OCI-LY7 (cell line): ENCODE data around the gene CAPZB. TPM values are rescaled to one million over a fixed set of nuclear protein-coding genes. Genes with fewer than 3 reads are reported as not detected.

Experiments used
- BruUV-seq: library from RNA; stranded (reverse); fragments of 400-500 nt; replicated peaks from 2 replicates; lab custom pipeline; 2021; lab: Mats Ljungman, UMichigan
- CTCF ChIA-PET: fragments of 300-600 bp; sonication (Branson Sonifier 250); formaldehyde crosslinking; loops from one replicate; lab custom pipeline; 2022; ENCODE audit warnings: antibody characterized with exemption; ENCODE audit not compliant: unreplicated experiment; lab: Charles Lee
- POLR2A ChIA-PET: fragments of 300-600 bp; sonication (Branson Sonifier 250); formaldehyde crosslinking; loops from one replicate; lab custom pipeline; 2022; ENCODE audit warnings: antibody characterized with exemption; lab: Charles Lee
- DNase-seq: peaks from one replicate; pipeline ENCODE4 v3.0.0-alpha.2; 2015; ENCODE audit warnings: low spot score
- H2AFZ ChIP-seq: fragments of 200-600 bp; sonication (generic), shearing (Covaris generic); 2 replicates; pipeline ENCODE4 v1.6.1; 2014; ENCODE audit warnings: mild to moderate bottlenecking, antibody characterized with exemption, low read length, moderate library complexity
- H3K27ac ChIP-seq: fragments of 200-600 bp; sonication (generic); 2 replicates; pipeline ENCODE4 v1.5.1; 2014; ENCODE audit warnings: mixed run types, low read depth, mild to moderate bottlenecking, moderate library complexity, low read length, inconsistent platforms; ENCODE audit not compliant: poor library complexity, severe bottlenecking
- H3K36me3 ChIP-seq: fragments of 200-600 bp; sonication (generic); 2 replicates; pipeline ENCODE4 v1.6.1; 2014; ENCODE audit warnings: mild to moderate bottlenecking, antibody characterized with exemption, low read length, moderate library complexity, mixed read lengths; ENCODE audit not compliant: insufficient read depth
- H3K4me1 ChIP-seq: fragments of 200-600 bp; sonication (generic); 2 replicates; pipeline ENCODE4 v1.5.1; 2014; ENCODE audit warnings: mild to moderate bottlenecking, low read length; ENCODE audit not compliant: insufficient read depth, poor library complexity, severe bottlenecking
- H3K4me2 ChIP-seq: fragments of 200-600 bp; sonication (generic); 2 replicates; pipeline ENCODE4 v1.6.1; 2014; ENCODE audit warnings: mild to moderate bottlenecking, low read length
- H3K4me3 ChIP-seq: fragments of 200-600 bp; sonication (generic); 2 replicates; pipeline ENCODE4 v1.5.1; 2014; ENCODE audit warnings: mild to moderate bottlenecking, low read depth, low read length; ENCODE audit not compliant: poor library complexity, severe bottlenecking
- H3K79me2 ChIP-seq: fragments of 200-600 bp; sonication (generic); 2 replicates; pipeline ENCODE4 v1.6.1; 2016; ENCODE audit warnings: low read depth, mild to moderate bottlenecking, low read length, moderate library complexity, mixed read lengths; ENCODE audit not compliant: insufficient read depth
- H3K9me2 ChIP-seq: fragments of 200-600 bp; sonication (generic); 2 replicates; pipeline ENCODE4 v1.6.1; 2016; ENCODE audit warnings: mild to moderate bottlenecking, low read length, mixed read lengths; ENCODE audit not compliant: insufficient read depth
- H3K9me3 ChIP-seq: fragments of 200-600 bp; sonication (generic); 2 replicates; pipeline ENCODE4 v1.6.1; 2014; ENCODE audit warnings: mild to moderate bottlenecking, mixed run types, low read length, mixed read lengths
- H4K20me1 ChIP-seq: fragments of 200-600 bp; sonication (generic); 2 replicates; pipeline ENCODE4 v1.6.1; 2014; ENCODE audit warnings: mild to moderate bottlenecking, antibody characterized with exemption, low read length, moderate library complexity, mixed read lengths; ENCODE audit not compliant: insufficient read depth
- EZH2phosphoT487 ChIP-seq: fragments of 200-600 bp; sonication (generic); IDR thresholded peaks from 2 replicates; pipeline ENCODE4 v1.6.1; 2018; ENCODE audit warnings: low read depth, borderline replicate concordance, mild to moderate bottlenecking, mixed run types, antibody characterized with exemption, low read length, moderate library complexity, mixed read lengths
- intact Hi-C: fragments of 100-400 bp; cut with micrococcal nuclease; formaldehyde crosslinking; loops from one replicate; pipeline ENCODE4 v1.10.0; 2022; ENCODE audit not compliant: unreplicated experiment
- total RNA-seq, 2 experiments: library from RNA; depleted of rRNA in 1 of 2; stranded (reverse); fragments of >200 nt in 1 of 2; shearing (Covaris generic) in 1 of 2; gene quantifications; 2 replicates each; pipeline ENCODE4 v1.2.3, GENCODE V29; 2014 to 2022
- TF ChIP-seq, protein P1 (sequence below): fragments of 200-600 bp; sonication (generic); conservative IDR thresholded peaks from 2 replicates; pipeline ENCODE4 v1.5.1; 2014; ENCODE audit warnings: mild to moderate bottlenecking, antibody characterized with exemption, low read length, moderate library complexity, mixed read lengths

The CAPZB gene
- total RNA-seq, 2 experiments from 2014 or later: 61.3 to 187 TPM

DNA sequence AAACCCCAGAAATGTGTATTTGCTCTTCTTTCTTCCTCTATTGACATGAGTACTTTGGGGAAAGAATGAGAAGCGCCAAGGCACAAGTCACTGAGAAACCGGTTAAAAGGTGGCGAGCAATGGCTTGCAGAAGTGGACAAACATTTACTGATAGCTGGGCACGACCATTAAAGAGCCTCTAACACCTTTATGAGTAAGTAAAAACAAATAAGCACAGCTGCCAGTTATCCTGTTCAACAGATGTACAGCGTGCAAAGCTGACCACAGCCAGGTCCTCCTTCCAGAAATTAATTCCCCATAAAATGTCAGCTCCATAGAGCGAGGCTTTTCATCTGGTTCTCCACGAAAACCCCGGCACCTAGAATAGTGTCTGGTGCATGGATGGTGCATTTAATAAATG lies 72.7 kb downstream of the CAPZB start:
- H3K9me2 ChIP-seq: no peaks in the 10 kb centered on the region
- intact Hi-C loops: no loop called here
- ChIA-PET POLR2A (interaction anchor here (1.0 kb wide), 1 partner anchor 70 kb away, joined by 3 read pairs; no protein-coding TSS in a partner anchor), CTCF (no interaction called here)
- H3K4me2 ChIP-seq: no peak overlapping the region
- no peak for DNase-seq
- no peak overlapping the region for H3K4me3 ChIP-seq
- no peaks in the 10 kb centered on the region for H3K79me2 ChIP-seq
- no peaks in the 10 kb centered on the region for H3K9me3 ChIP-seq
- H3K36me3 ChIP-seq: peaks cover 12% of the 10 kb centered on the region; the same call in 1 of the 2 replicates
- TF ChIP-seq EZH2phosphoT487: no peak
- TF ChIP-seq, protein P1, sequence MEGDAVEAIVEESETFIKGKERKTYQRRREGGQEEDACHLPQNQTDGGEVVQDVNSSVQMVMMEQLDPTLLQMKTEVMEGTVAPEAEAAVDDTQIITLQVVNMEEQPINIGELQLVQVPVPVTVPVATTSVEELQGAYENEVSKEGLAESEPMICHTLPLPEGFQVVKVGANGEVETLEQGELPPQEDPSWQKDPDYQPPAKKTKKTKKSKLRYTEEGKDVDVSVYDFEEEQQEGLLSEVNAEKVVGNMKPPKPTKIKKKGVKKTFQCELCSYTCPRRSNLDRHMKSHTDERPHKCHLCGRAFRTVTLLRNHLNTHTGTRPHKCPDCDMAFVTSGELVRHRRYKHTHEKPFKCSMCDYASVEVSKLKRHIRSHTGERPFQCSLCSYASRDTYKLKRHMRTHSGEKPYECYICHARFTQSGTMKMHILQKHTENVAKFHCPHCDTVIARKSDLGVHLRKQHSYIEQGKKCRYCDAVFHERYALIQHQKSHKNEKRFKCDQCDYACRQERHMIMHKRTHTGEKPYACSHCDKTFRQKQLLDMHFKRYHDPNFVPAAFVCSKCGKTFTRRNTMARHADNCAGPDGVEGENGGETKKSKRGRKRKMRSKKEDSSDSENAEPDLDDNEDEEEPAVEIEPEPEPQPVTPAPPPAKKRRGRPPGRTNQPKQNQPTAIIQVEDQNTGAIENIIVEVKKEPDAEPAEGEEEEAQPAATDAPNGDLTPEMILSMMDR: no peak
- H3K4me1 ChIP-seq: peaks cover 18% of the 10 kb centered on the region
- no peak overlapping the region for H3K27ac ChIP-seq
- H2AFZ ChIP-seq: no peak overlapping the region
- H4K20me1 ChIP-seq: 0 out of 2 replicates have a peak, but pooled peaks cover 10% of the 10 kb centered on the region
- BruUV-seq: no TSS peak

DNA sequence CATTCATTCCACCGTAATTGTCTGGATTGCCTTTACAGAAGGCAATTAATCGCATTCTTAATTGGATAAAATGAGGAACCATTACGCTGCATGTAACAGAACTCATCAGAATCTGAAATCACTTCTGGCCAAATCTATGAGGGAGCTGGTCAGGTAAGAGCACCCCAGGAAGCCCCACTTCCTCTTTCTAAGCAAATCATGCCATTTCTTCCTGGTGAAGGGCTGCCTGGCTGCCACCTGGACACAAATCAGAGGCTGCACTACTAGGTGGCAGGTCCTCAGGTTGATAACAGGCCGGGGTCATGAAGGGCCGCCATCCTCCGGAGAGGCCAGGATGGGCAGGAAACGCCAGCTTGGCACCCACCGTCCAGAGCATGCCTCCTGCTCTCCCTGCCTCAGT lies 73.7 kb downstream of the CAPZB start:
- H3K36me3 ChIP-seq: peaks cover 5% of the 10 kb centered on the region; the same call in 1 of the 2 replicates
- BruUV-seq: no TSS peak
- H3K9me3 ChIP-seq: no peaks in the 10 kb centered on the region
- peak; percentile 71 for DNase-seq
- peaks cover 18% of the 10 kb centered on the region for H3K4me1 ChIP-seq
- POLR2A ChIA-PET: no interaction called here
- H4K20me1 ChIP-seq: 0 out of 2 replicates have a peak, but pooled peaks cover 16% of the 10 kb centered on the region
- CTCF ChIA-PET: interaction anchor here (0.6 kb wide), 1 partner anchor 77 kb away, joined by 4 read pairs; no protein-coding TSS in a partner anchor
- H2AFZ ChIP-seq: no peak overlapping the region
- no peaks in the 10 kb centered on the region for H3K79me2 ChIP-seq
- H3K27ac ChIP-seq: no peak overlapping the region
- intact Hi-C loops: no loop called here
- H3K4me2 ChIP-seq: peak overlapping the region; percentile 58
- no peaks in the 10 kb centered on the region for H3K9me2 ChIP-seq
- TF ChIP-seq, protein P1: no peak
- no peak for TF ChIP-seq EZH2phosphoT487
- no peak overlapping the region for H3K4me3 ChIP-seq

DNA sequence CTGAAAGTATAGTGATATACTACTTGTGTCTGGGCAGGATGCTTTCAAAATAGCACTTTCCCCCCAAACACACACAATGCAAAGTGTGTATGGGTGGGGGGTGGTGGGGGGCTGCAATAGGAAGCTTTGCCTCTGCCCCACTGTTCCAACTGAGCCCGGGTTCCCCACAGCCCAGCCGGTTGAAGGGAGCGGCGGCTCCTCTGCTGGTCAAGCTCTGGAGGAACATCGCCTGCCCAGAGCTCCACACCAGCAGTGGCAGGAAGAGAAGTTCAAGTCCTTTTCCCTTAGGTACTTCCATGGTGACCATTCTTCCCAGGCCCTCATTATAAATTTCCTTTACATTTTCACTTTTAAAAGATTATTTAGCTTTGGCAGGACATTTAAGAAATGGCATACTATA lies 74.9 kb downstream of the CAPZB start:
- ChIA-PET POLR2A (no interaction called here), CTCF (interaction anchor here (1.3 kb wide), 1 partner anchor 10 kb away, joined by 5 read pairs; no protein-coding TSS in a partner anchor)
- intact Hi-C loops: no loop called here
- H3K27ac ChIP-seq: no peak overlapping the region
- H3K9me3 ChIP-seq: no peaks in the 10 kb centered on the region
- no TSS peak for BruUV-seq
- no peak overlapping the region for H3K4me2 ChIP-seq
- H3K4me1 ChIP-seq: peaks cover 18% of the 10 kb centered on the region
- H2AFZ ChIP-seq: no peak overlapping the region
- no peaks in the 10 kb centered on the region for H3K9me2 ChIP-seq
- H4K20me1 ChIP-seq: 0 out of 2 replicates have a peak, but pooled peaks cover 16% of the 10 kb centered on the region
- TF ChIP-seq, protein P1: no peak
- no peak for TF ChIP-seq EZH2phosphoT487
- no peak for DNase-seq
- no peaks in the 10 kb centered on the region for H3K79me2 ChIP-seq
- H3K4me3 ChIP-seq: no peak overlapping the region
- H3K36me3 ChIP-seq: no peaks in the 10 kb centered on the region
